HEK293 (cell line): ENCODE measurements around the gene SH3D19.
"Not testable (repeated sequence)": the region's sequence is repeated elsewhere in the genome, so short reads cannot be mapped to it uniquely, and the experiment has no call there.

Experiments
- CTCF ChIA-PET: fragments of 350-600 bp; formaldehyde crosslinking; extraction: SDS; loops from one replicate; lab custom pipeline; 2021; ENCODE audit warnings: antibody characterized with exemption; lab: Yijun Ruan, JAX
- POLR2A ChIA-PET: fragments of 300-600 bp; formaldehyde crosslinking; extraction: SDS; loops from one replicate; lab custom pipeline; 2020; ENCODE audit warnings: antibody characterized with exemption, inconsistent platforms; lab: Yijun Ruan, JAX
- H3K27ac ChIP-seq: fragments of 200-500 bp; sonication (Bioruptor generic); 2 replicates; pipeline ENCODE4 v1.5.1; 2014; ENCODE audit warnings: low read depth, low read length, control low read depth, inconsistent platforms; ENCODE audit errors: extremely low read depth
- H3K36me3 ChIP-seq, 2 experiments: fragments of 200-500 bp in 1 of 2; sonication (Bioruptor generic) in 1 of 2; 1 replicate in 1 of 2; 2 replicates in 1 of 2; pipeline ENCODE4 v1.5.1; 2014 to 2017; ENCODE audit warnings: inconsistent platforms in 2 of 2, low read length in 2 of 2; ENCODE audit not compliant: control insufficient read depth in 2 of 2, insufficient read depth in 1 of 2
- H3K4me1 ChIP-seq: fragments of 200-500 bp; sonication (Bioruptor generic); 2 replicates; pipeline ENCODE4 v1.5.1; 2014; ENCODE audit warnings: mild to moderate bottlenecking, low read length, inconsistent platforms; ENCODE audit not compliant: control insufficient read depth, insufficient read depth
- H3K4me3 ChIP-seq: 2 replicates; pipeline ENCODE4 v1.5.1; 2011; ENCODE audit warnings: low read depth, mild to moderate bottlenecking, control low read depth, low read length, moderate library complexity
- H3K9me3 ChIP-seq: fragments of 200-500 bp; sonication (Bioruptor generic); 2 replicates; pipeline ENCODE4 v1.5.1; 2014; ENCODE audit warnings: low read depth, low read length, inconsistent platforms; ENCODE audit not compliant: control insufficient read depth, insufficient read depth
- BCL11A ChIP-seq: fragments of 450-650 bp; formaldehyde crosslinking; IDR thresholded peaks from 2 replicates; pipeline ENCODE4 v1.5.1; 2016; ENCODE audit warnings: low read depth, missing biosample characterization, missing genetic modification characterization
- FEZF1 ChIP-seq: fragments of 450-650 bp; formaldehyde crosslinking; IDR thresholded peaks from 2 replicates; pipeline ENCODE4 v1.5.1; 2016; ENCODE audit warnings: missing biosample characterization, missing genetic modification characterization
- HOXC10 ChIP-seq: sonication (generic); formaldehyde crosslinking; IDR thresholded peaks from 2 replicates; pipeline ENCODE4 v1.8.1; 2023; ENCODE audit warnings: mild to moderate bottlenecking, missing genetic modification reagents
- KLF1 ChIP-seq: fragments of 450-650 bp; formaldehyde crosslinking; IDR thresholded peaks from 2 replicates; pipeline ENCODE4 v1.5.1; 2016; ENCODE audit warnings: missing biosample characterization, missing genetic modification characterization
- KLF9 ChIP-seq: fragments of 450-650 bp; formaldehyde crosslinking; IDR thresholded peaks from 2 replicates; pipeline ENCODE4 v1.5.1; 2016; ENCODE audit warnings: missing biosample characterization, missing genetic modification characterization, low read depth
- REPIN1 ChIP-seq: fragments of 450-650 bp; formaldehyde crosslinking; IDR thresholded peaks from 2 replicates; pipeline ENCODE4 v1.5.1; 2017; ENCODE audit warnings: missing biosample characterization, missing genetic modification characterization, low read depth
- SETDB1 ChIP-seq: IDR thresholded peaks from one replicate; pipeline ENCODE4 v1.6.1; 2017; ENCODE audit warnings: mild to moderate bottlenecking, low read length, moderate library complexity, mixed read lengths; ENCODE audit not compliant: insufficient read length
- ZEB2 ChIP-seq: fragments of 450-650 bp; formaldehyde crosslinking; IDR thresholded peaks from 2 replicates; pipeline ENCODE4 v1.5.1; 2016; ENCODE audit warnings: missing biosample characterization, missing genetic modification characterization
- ZFHX2 ChIP-seq: fragments of 450-650 bp; formaldehyde crosslinking; conservative IDR thresholded peaks from 2 replicates; pipeline ENCODE4 v1.5.1; 2016; ENCODE audit warnings: missing biosample characterization, missing genetic modification characterization
- ZFP3 ChIP-seq: fragments of 450-650 bp; formaldehyde crosslinking; IDR thresholded peaks from 2 replicates; pipeline ENCODE4 v1.5.1; 2016; ENCODE audit warnings: low read depth, missing biosample characterization, missing genetic modification characterization
- ZFP41 ChIP-seq: fragments of 450-650 bp; formaldehyde crosslinking; IDR thresholded peaks from 2 replicates; pipeline ENCODE4 v1.5.1; 2016; ENCODE audit warnings: missing biosample characterization, missing genetic modification characterization, borderline replicate concordance
- ZNF175 ChIP-seq: fragments of 450-650 bp; formaldehyde crosslinking; IDR thresholded peaks from 2 replicates; pipeline ENCODE4 v1.5.1; 2016; ENCODE audit warnings: missing biosample characterization, missing genetic modification characterization
- ZNF2 ChIP-seq: fragments of 450-650 bp; formaldehyde crosslinking; IDR thresholded peaks from 2 replicates; pipeline ENCODE4 v1.5.1; 2016; ENCODE audit warnings: missing biosample characterization, missing genetic modification characterization
- ZNF211 ChIP-seq: fragments of 450-650 bp; formaldehyde crosslinking; IDR thresholded peaks from 2 replicates; pipeline ENCODE4 v1.5.1; 2016; ENCODE audit warnings: low read depth, missing biosample characterization, missing genetic modification characterization
- ZNF221 ChIP-seq: fragments of 450-650 bp; formaldehyde crosslinking; IDR thresholded peaks from 2 replicates; pipeline ENCODE4 v1.5.1; 2017; ENCODE audit warnings: missing biosample characterization, missing genetic modification characterization, borderline replicate concordance
- ZNF223 ChIP-seq: fragments of 450-650 bp; formaldehyde crosslinking; IDR thresholded peaks from 2 replicates; pipeline ENCODE4 v1.5.1; 2016; ENCODE audit warnings: missing biosample characterization, missing genetic modification characterization
- ZNF24 ChIP-seq: fragments of 450-650 bp; formaldehyde crosslinking; IDR thresholded peaks from 2 replicates; pipeline ENCODE4 v1.5.1; 2016; ENCODE audit warnings: missing biosample characterization, missing genetic modification characterization
- ZNF266 ChIP-seq: fragments of 450-650 bp; formaldehyde crosslinking; IDR thresholded peaks from 2 replicates; pipeline ENCODE4 v1.5.1; 2016; ENCODE audit warnings: missing biosample characterization, missing genetic modification characterization, low read depth
- ZNF274 ChIP-seq, 2 experiments: fragments of 200-500 bp in 1 of 2; fragments of 450-650 bp in 1 of 2; sonication (Bioruptor generic) in 1 of 2; formaldehyde crosslinking in 1 of 2; IDR thresholded peaks; 2 replicates each; pipeline versions ENCODE4 v1.5.1 to v1.6.1; 2014 to 2016; ENCODE audit warnings: borderline replicate concordance in 1 of 2, inconsistent platforms in 1 of 2, low read length in 1 of 2, missing biosample characterization in 1 of 2, missing genetic modification characterization in 1 of 2
- ZNF354C ChIP-seq: fragments of 450-650 bp; formaldehyde crosslinking; IDR thresholded peaks from 2 replicates; pipeline ENCODE4 v1.5.1; 2016; ENCODE audit warnings: missing biosample characterization, missing genetic modification characterization, low read depth, borderline replicate concordance
- ZNF658 ChIP-seq: fragments of 450-650 bp; formaldehyde crosslinking; IDR thresholded peaks from 2 replicates; pipeline ENCODE4; 2016; ENCODE audit warnings: missing biosample characterization, missing genetic modification characterization
- ZNF670 ChIP-seq: fragments of 450-650 bp; formaldehyde crosslinking; IDR thresholded peaks from 2 replicates; pipeline ENCODE4 v1.5.1; 2016; ENCODE audit warnings: missing biosample characterization, missing genetic modification characterization, low read depth
- ZNF76 ChIP-seq: fragments of 450-650 bp; formaldehyde crosslinking; IDR thresholded peaks from 2 replicates; pipeline ENCODE4; 2016; ENCODE audit warnings: low read depth, missing biosample characterization, missing genetic modification characterization, borderline replicate concordance
- ZNF843 ChIP-seq: fragments of 450-650 bp; formaldehyde crosslinking; IDR thresholded peaks from 2 replicates; pipeline ENCODE4 v1.5.1; 2016; ENCODE audit warnings: missing biosample characterization, missing genetic modification characterization
- TF ChIP-seq, protein P1 (sequence below): fragments of 450-650 bp; formaldehyde crosslinking; IDR thresholded peaks from 2 replicates; pipeline ENCODE4 v1.5.1; 2016; ENCODE audit warnings: missing biosample characterization, missing genetic modification characterization
- TF ChIP-seq, protein P2 (sequence below): fragments of 450-650 bp; formaldehyde crosslinking; IDR thresholded peaks from 2 replicates; pipeline ENCODE4 v1.5.1; 2017; ENCODE audit warnings: missing biosample characterization, missing genetic modification characterization
- TF ChIP-seq, protein P3 (sequence below): fragments of 450-650 bp; formaldehyde crosslinking; IDR thresholded peaks from 2 replicates; pipeline ENCODE4 v1.5.1; 2016; ENCODE audit warnings: missing biosample characterization, missing genetic modification characterization

Gene SH3D19

DNA sequence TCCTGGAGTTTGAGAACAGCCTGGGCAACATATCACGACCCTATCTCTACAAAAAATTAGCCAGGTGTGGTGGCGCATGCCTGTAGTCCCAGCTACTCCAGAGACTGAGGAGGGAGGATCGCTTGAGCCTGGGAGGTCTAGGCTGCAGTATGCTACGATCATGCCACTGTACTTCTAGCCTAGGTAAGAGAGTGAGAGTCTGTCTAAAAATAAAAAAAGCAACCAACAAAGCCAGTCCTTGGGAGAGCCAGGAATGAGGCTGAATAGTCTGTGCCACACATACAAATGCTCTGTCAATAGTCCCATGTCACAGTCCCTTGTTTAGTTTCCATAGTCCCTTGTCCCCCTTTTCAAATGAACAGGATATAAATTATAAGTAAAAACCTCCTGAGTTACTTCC, 67.7 kb downstream of the SH3D19 start:
- Histone ChIP-seq H3K4me3 (no peak overlapping the region), H3K9me3 (no peaks in the 10 kb centered on the region), H3K27ac (no peak overlapping the region)
- ChIA-PET POLR2A (no interaction called here), CTCF (no interaction called here)
- TF ChIP-seq ZNF221, result no peak
- TF ChIP-seq ZFHX2 (tag by site-specific recombination), result no peak
- no peak for TF ChIP-seq HOXC10 (CRISPR knock-in tag)
- TF ChIP-seq, protein P1, sequence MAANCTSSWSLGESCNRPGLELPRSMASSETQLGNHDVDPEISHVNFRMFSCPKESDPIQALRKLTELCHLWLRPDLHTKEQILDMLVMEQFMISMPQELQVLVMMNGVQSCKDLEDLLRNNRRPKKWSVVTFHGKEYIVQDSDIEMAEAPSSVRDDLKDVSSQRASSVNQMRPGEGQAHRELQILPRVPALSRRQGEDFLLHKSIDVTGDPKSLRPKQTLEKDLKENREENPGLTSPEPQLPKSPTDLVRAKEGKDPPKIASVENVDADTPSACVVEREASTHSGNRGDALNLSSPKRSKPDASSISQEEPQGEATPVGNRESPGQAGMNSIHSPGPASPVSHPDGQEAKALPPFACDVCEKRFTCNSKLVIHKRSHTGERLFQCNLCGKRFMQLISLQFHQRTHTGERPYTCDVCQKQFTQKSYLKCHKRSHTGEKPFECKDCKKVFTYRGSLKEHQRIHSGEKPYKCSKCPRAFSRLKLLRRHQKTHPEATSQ (tag by site-specific recombination), result no peak
- no peak for TF ChIP-seq REPIN1
- no peak for TF ChIP-seq ZNF354C (tag by site-specific recombination)
- TF ChIP-seq BCL11A (tag by site-specific recombination), result no peak
- TF ChIP-seq, all 188 proteins: peak for 0
- Histone ChIP-seq H3K4me1 (no peaks in the 10 kb centered on the region), H3K36me3 (no peaks in the 10 kb centered on the region)

DNA sequence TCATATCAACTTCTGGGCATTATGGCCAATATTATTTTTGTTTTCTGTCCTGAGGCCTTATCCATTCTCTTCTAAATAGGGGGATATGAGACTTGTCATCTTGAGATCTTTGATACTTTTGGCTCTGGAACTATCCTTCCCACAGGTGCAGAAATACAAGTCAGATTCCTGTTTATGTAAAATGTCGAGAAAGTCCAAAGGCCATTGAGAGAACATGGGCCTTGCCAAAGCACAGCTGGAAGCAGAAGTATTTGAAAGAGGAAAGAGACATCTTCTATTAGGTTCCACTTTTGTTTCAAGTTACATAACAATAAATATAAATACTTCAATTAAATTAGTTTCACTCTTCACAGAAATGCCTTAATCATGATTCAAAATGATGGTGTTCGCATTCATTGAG, 69.3 kb downstream of the SH3D19 start:
- TF ChIP-seq KLF9 (no peak), ZFP41 (tag by site-specific recombination) (no peak), ZNF175 (tag by site-specific recombination) (no peak), ZNF2 (tag by site-specific recombination) (no peak), ZNF76 (tag by site-specific recombination) (no peak), FEZF1 (no peak), ZNF211 (tag by site-specific recombination) (no peak), ZNF274 (IDR thresholded peaks at IDR 0.05; ENCODE audit: low read length) (no peak), ZNF274 (tag by site-specific recombination; IDR thresholded peaks at IDR 0.05; ENCODE audit: borderline replicate concordance) (no peak), ZNF223 (tag by site-specific recombination) (no peak), ZNF843 (tag by site-specific recombination) (no peak), SETDB1 (no peak), ZEB2 (tag by site-specific recombination) (no peak), ZNF24 (tag by site-specific recombination) (no peak), ZNF266 (no peak), ZNF670 (tag by site-specific recombination) (no peak), ZNF658 (no peak), ZFP3 (tag by site-specific recombination) (no peak), KLF1 (tag by site-specific recombination) (no peak)
- TF ChIP-seq, protein P2, sequence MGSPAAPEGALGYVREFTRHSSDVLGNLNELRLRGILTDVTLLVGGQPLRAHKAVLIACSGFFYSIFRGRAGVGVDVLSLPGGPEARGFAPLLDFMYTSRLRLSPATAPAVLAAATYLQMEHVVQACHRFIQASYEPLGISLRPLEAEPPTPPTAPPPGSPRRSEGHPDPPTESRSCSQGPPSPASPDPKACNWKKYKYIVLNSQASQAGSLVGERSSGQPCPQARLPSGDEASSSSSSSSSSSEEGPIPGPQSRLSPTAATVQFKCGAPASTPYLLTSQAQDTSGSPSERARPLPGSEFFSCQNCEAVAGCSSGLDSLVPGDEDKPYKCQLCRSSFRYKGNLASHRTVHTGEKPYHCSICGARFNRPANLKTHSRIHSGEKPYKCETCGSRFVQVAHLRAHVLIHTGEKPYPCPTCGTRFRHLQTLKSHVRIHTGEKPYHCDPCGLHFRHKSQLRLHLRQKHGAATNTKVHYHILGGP (tag by site-specific recombination), result no peak
- TF ChIP-seq, protein P3, sequence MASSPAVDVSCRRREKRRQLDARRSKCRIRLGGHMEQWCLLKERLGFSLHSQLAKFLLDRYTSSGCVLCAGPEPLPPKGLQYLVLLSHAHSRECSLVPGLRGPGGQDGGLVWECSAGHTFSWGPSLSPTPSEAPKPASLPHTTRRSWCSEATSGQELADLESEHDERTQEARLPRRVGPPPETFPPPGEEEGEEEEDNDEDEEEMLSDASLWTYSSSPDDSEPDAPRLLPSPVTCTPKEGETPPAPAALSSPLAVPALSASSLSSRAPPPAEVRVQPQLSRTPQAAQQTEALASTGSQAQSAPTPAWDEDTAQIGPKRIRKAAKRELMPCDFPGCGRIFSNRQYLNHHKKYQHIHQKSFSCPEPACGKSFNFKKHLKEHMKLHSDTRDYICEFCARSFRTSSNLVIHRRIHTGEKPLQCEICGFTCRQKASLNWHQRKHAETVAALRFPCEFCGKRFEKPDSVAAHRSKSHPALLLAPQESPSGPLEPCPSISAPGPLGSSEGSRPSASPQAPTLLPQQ (tag by site-specific recombination), result no peak
- POLR2A ChIA-PET, result no interaction called here
- Histone ChIP-seq H3K4me3 (no peak overlapping the region), H3K9me3 (no peaks in the 10 kb centered on the region), H3K36me3 (no peaks in the 10 kb centered on the region), H3K4me1 (no peaks in the 10 kb centered on the region), H3K27ac (no peak overlapping the region)
- CTCF ChIA-PET, result interaction anchor here (0.7 kb wide), 1 partner anchor 28 kb away, joined by 3 read pairs; no protein-coding TSS in a partner anchor

DNA sequence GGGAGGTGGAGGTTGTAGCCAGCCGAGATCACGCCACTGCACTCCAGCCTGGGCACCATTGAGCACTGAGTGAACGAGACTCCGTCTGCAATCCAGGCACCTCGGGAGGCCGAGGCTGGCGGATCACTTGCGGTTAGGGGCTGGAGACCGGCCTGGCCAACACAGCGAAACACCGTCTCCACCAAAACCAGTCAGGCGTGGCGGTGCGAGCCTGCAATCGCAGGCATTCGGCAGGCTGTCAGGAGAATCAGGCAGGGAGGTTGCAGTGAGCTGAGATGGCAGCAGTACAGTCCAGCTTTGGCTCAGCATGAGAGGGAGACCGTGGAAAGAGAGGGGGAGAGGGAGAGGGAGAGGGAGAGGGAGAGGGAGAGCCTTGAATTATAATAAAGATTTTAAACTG, 69.7 kb downstream of the SH3D19 start:
- H3K36me3 ChIP-seq, H3K9me3 ChIP-seq, H3K4me3 ChIP-seq, H3K4me1 ChIP-seq, H3K27ac ChIP-seq, CTCF ChIA-PET, POLR2A ChIA-PET: not testable (repeated sequence)

DNA sequence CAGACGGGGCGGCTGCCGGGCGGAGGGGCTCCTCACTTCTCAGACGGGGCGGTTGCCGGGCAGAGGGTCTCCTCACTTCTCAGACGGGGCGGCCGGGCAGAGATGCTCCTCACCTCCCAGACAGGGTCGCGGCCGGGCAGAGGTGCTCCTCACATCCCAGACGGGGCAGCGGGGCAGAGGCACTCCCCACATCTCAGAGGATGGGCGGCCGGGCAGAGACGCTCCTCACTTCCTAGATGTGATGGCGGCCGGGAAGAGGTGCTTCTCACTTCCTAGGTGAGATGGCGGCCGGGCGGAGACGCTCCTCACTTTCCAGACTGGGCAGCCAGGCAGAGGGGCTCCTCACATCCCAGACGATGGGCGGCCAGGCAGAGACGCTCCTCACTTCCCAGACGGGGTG, 70.2 kb downstream of the SH3D19 start:
- H3K4me1 ChIP-seq, H3K4me3 ChIP-seq, POLR2A ChIA-PET, CTCF ChIA-PET, H3K9me3 ChIP-seq, H3K36me3 ChIP-seq, H3K27ac ChIP-seq: not testable (repeated sequence)
